GM12878 (cell line): ENCODE measurements around the gene HSPA12B. TPM values are rescaled to one million over a fixed set of nuclear protein-coding genes. Genes with fewer than 3 reads are reported as not detected.

Experiments used
- ATF3 ChIP-seq: IDR thresholded peaks from 2 replicates; pipeline ENCODE4 v1.6.1; 2011; ENCODE audit warnings: low read depth, mild to moderate bottlenecking, low read length, moderate library complexity, borderline replicate concordance; ENCODE audit errors: extremely low read depth
- BRCA1 ChIP-seq: IDR thresholded peaks from 2 replicates; pipeline ENCODE4 v1.6.1; 2011; ENCODE audit warnings: low read depth, low read length, improper control_type of control experiment
- CBFB ChIP-seq: IDR thresholded peaks from 2 replicates; pipeline ENCODE4 v1.6.1; 2016; ENCODE audit warnings: antibody characterized with exemption, low read depth
- CHD1 ChIP-seq: IDR thresholded peaks from 2 replicates; pipeline ENCODE4 v1.6.1; 2012; ENCODE audit warnings: low read depth, low read length, improper control_type of control experiment
- CHD2 ChIP-seq: IDR thresholded peaks from 2 replicates; pipeline ENCODE4 v1.6.1; 2011; ENCODE audit warnings: low read depth, low read length, improper control_type of control experiment, borderline replicate concordance
- CHD4 ChIP-seq: fragments of 200-600 bp; sonication (generic); IDR thresholded peaks from 2 replicates; pipeline ENCODE4 v1.6.1; 2016; ENCODE audit warnings: mild to moderate bottlenecking
- EP300 ChIP-seq, 2 experiments: fragments of 150-350 bp in 1 of 2; IDR thresholded peaks; 2 replicates each; pipeline ENCODE4 v1.6.1; 2011 to 2012; ENCODE audit warnings: low read depth in 2 of 2, low read length in 2 of 2, borderline replicate concordance in 1 of 2, improper control_type of control experiment in 1 of 2, inconsistent platforms in 1 of 2; ENCODE audit not compliant: control insufficient read depth in 1 of 2
- HCFC1 ChIP-seq: fragments of 150-350 bp; IDR thresholded peaks from 2 replicates; pipeline ENCODE4 v1.6.1; 2014; ENCODE audit warnings: low read length
- LARP7 ChIP-seq: fragments of 450-650 bp; IDR thresholded peaks from 2 replicates; pipeline ENCODE4 v1.6.1; 2017; ENCODE audit warnings: mild to moderate bottlenecking
- MAX ChIP-seq: IDR thresholded peaks from 2 replicates; pipeline ENCODE4 v1.6.1; 2012; ENCODE audit warnings: low read depth, low read length, improper control_type of control experiment
- MXI1 ChIP-seq: fragments of 150-350 bp; IDR thresholded peaks from 2 replicates; pipeline ENCODE4 v1.6.1; 2011; ENCODE audit warnings: low read depth, mild to moderate bottlenecking, inconsistent platforms, low read length, improper control_type of control experiment
- NFYB ChIP-seq: IDR thresholded peaks from 2 replicates; pipeline ENCODE4 v1.6.1; 2011; ENCODE audit warnings: low read depth, mild to moderate bottlenecking, low read length, improper control_type of control experiment, moderate library complexity; ENCODE audit not compliant: insufficient read depth
- NR2C2 ChIP-seq: IDR thresholded peaks from 2 replicates; pipeline ENCODE4 v1.6.1; 2011; ENCODE audit warnings: borderline replicate concordance, low read depth; ENCODE audit not compliant: control insufficient read depth, insufficient read length
- POLR2AphosphoS5 ChIP-seq: IDR thresholded peaks from 2 replicates; pipeline ENCODE4 v1.6.1; 2011; ENCODE audit warnings: mild to moderate bottlenecking, low read length, inconsistent platforms
- RB1 ChIP-seq: fragments of 450-650 bp; formaldehyde crosslinking; IDR thresholded peaks from 2 replicates; pipeline ENCODE4 v1.6.1; 2017; ENCODE audit warnings: mild to moderate bottlenecking, borderline replicate concordance
- SIN3A ChIP-seq: IDR thresholded peaks from 2 replicates; pipeline ENCODE4 v1.6.1; 2012; ENCODE audit warnings: low read depth, low read length, improper control_type of control experiment
- SPI1 ChIP-seq: IDR thresholded peaks from 2 replicates; pipeline ENCODE4 v1.6.1; 2011; ENCODE audit warnings: low read depth, mild to moderate bottlenecking, low read length, moderate library complexity, borderline replicate concordance; ENCODE audit not compliant: insufficient read depth
- TAF1 ChIP-seq: IDR thresholded peaks from 2 replicates; pipeline ENCODE4 v1.6.1; 2011; ENCODE audit warnings: mild to moderate bottlenecking, low read depth, low read length, borderline replicate concordance
- USF2 ChIP-seq: IDR thresholded peaks from 2 replicates; pipeline ENCODE4 v1.6.1; 2011; ENCODE audit warnings: low read depth, low read length, improper control_type of control experiment, borderline replicate concordance
- ZBTB33 ChIP-seq: fragments of 450-650 bp; IDR thresholded peaks from 2 replicates; pipeline ENCODE4 v1.6.1; 2017; ENCODE audit warnings: mild to moderate bottlenecking
- ZNF687 ChIP-seq: fragments of 450-650 bp; IDR thresholded peaks from 2 replicates; pipeline ENCODE4 v1.6.1; 2017; ENCODE audit warnings: mild to moderate bottlenecking, moderate library complexity
- polyA plus RNA-seq, 11 experiments: library from polyadenylated mRNA; depleted of rRNA in 4 of 11; unstranded in 6 of 11; stranded (reverse) in 5 of 11; fragments of >200 nt; fragmentation: Nextera tagmentation in 4 of 11; fragmentation: Illumina TruSeq in 1 of 11; extraction: Ambion mirVana in 4 of 11; extraction: Trizol in 1 of 11; gene quantifications; 1 replicate in 1 of 11; 2 replicates in 10 of 11; pipeline versions ENCODE4 v1.2.1 to v1.2.3, GENCODE V29; 2011 to 2016; ENCODE audit warnings: inconsistent platforms in 2 of 11, missing spikeins in 2 of 11, low read depth in 1 of 11
- total RNA-seq, 4 experiments: library from RNA; depleted of rRNA in 3 of 4; stranded (reverse); fragments of >200 nt in 3 of 4; fragmentation: Illumina TruSeq in 1 of 4; extraction: Trizol in 1 of 4; gene quantifications; 2 replicates each; pipeline versions ENCODE4 v1.2.1 to v1.2.3, GENCODE V29; 2013 to 2021

Gene HSPA12B
- total and polyA plus RNA-seq, 10 of the 15 experiments (the other 5 are each of a cell fraction or from before 2014, with no cell fraction given), result 0.08 TPM; not detected in 9

GRCh38 chr20:3767427-3768341 is 35.2 kb downstream of the HSPA12B start, which contains the start of gene ADISSP (continued):
- TF ChIP-seq EP300 (IDR thresholded peaks at IDR 0.05; ENCODE audit: borderline replicate concordance in 1 of 2, control insufficient read depth in 1 of 2, low read depth in 2 of 2, low read length in 2 of 2) (no peak), NR2C2 (no peak), SPI1 (no peak), NFYB (peak; percentile 83), CHD2 (peak; percentile 99), POLR2AphosphoS5 (peak; percentile 78), HCFC1 (peak; percentile 39; the same call in 1 of the 2 replicates), CHD4 (no peak), CHD1 (no peak), ATF3 (peak; percentile 26; the same call in 1 of the 2 replicates), MXI1 (peak; percentile 87), CBFB (0 out of 2 replicates have a peak, but pooled peaks have one; percentile 75), LARP7 (peak; percentile 44; the same call in 1 of the 2 replicates), ZNF687 (0 out of 2 replicates have a peak, but pooled peaks have one; percentile 28), MAX (peak; percentile 94), BRCA1 (peak; percentile 79), USF2 (peak; percentile 86), RB1 (0 out of 2 replicates have a peak, but pooled peaks have one; percentile 40), TAF1 (peak; percentile 58), SIN3A (peak; percentile 6; the same call in 1 of the 2 replicates), ZBTB33 (no peak)
